CD4-positive, CD25-positive, alpha-beta regulatory T cell (primary cell): ENCODE results near the gene RNF38. TPM values are rescaled to one million over a fixed set of nuclear protein-coding genes. Genes with fewer than 3 reads are reported as not detected.
"Not testable (repeated sequence)": the region's sequence is repeated elsewhere in the genome, so short reads cannot be mapped to it uniquely, and the experiment has no call there.

Experiments used
- ATAC-seq, 2 donors: fragments of 150-1000 bp; cut with Tn5 transposase; one replicate each; pipeline ENCODE4 v1.10.0; 2021; ENCODE audit warnings: low read depth in 2 of 2, moderate number of reproducible peaks in 2 of 2, moderate library complexity in 1 of 2
- DNase-seq, 3 donors: peaks; one replicate each; pipeline versions ENCODE4 v3.0.0 to v3.0.0-alpha.2; 2012 to 2022; ENCODE audit warnings: mixed read lengths in 1 of 3
- H3K27ac ChIP-seq: one replicate; pipeline ENCODE4 v1.7.0; 2013; ENCODE audit warnings: mild to moderate bottlenecking, low read length; ENCODE audit not compliant: insufficient read depth, poor library complexity, severe bottlenecking
- H3K27me3 ChIP-seq: one replicate; pipeline ENCODE4 v1.7.0; 2013; ENCODE audit warnings: low read length; ENCODE audit not compliant: control insufficient read depth, insufficient read depth
- H3K36me3 ChIP-seq: one replicate; pipeline ENCODE4 v1.7.0; 2013; ENCODE audit warnings: mild to moderate bottlenecking, low read length, moderate library complexity; ENCODE audit not compliant: control insufficient read depth, insufficient read depth
- H3K4me1 ChIP-seq: 2 replicates; pipeline ENCODE4 v1.7.0; 2013; ENCODE audit warnings: mild to moderate bottlenecking, low read length; ENCODE audit not compliant: insufficient read depth, control insufficient read depth, poor library complexity, severe bottlenecking
- H3K4me3 ChIP-seq: one replicate; pipeline ENCODE4 v1.7.0; 2013; ENCODE audit warnings: low read depth, mild to moderate bottlenecking, low read length, moderate library complexity
- H3K9me3 ChIP-seq, 2 experiments: 1 replicate in 1 of 2; 2 replicates in 1 of 2; pipeline ENCODE4 v1.7.0; 2013; ENCODE audit warnings: low read length in 2 of 2, mild to moderate bottlenecking in 1 of 2, moderate library complexity in 1 of 2; ENCODE audit not compliant: control insufficient read depth in 2 of 2
- H3K27ac Mint-ChIP-seq, 3 donors: one replicate each; pipeline ENCODE4 v1.8.0; 2020 to 2022; ENCODE audit warnings: mild to moderate bottlenecking in 3 of 3, mixed read lengths in 3 of 3, moderate library complexity in 2 of 3
- H3K27me3 Mint-ChIP-seq: one replicate; pipeline ENCODE4 v1.8.0; 2022; ENCODE audit warnings: mild to moderate bottlenecking, mixed read lengths
- H3K36me3 Mint-ChIP-seq: one replicate; pipeline ENCODE4 v1.8.0; 2020; ENCODE audit warnings: mixed read lengths
- H3K4me1 Mint-ChIP-seq, 4 donors: one replicate each; pipeline ENCODE4 v1.8.0; 2020 to 2022; ENCODE audit warnings: mixed read lengths in 4 of 4, mild to moderate bottlenecking in 1 of 4
- H3K4me3 Mint-ChIP-seq, 4 donors: one replicate each; pipeline ENCODE4 v1.8.0; 2020 to 2022; ENCODE audit warnings: mild to moderate bottlenecking in 4 of 4, mixed read lengths in 4 of 4, moderate library complexity in 3 of 4
- H3K9me3 Mint-ChIP-seq, 7 donors: one replicate each; pipeline ENCODE4 v1.8.0; 2020 to 2022; ENCODE audit warnings: mixed read lengths in 7 of 7, mild to moderate bottlenecking in 3 of 7, moderate library complexity in 2 of 7
- polyA plus RNA-seq, 4 donors: library from polyadenylated mRNA; unstranded; fragments of 300-500 nt; fragmentation: Illumina TruSeq; gene quantifications; one replicate each; pipeline ENCODE4 v1.2.3, GENCODE V29; 2021
- total RNA-seq: library from RNA; stranded (reverse); gene quantifications from one replicate; pipeline ENCODE4 v1.2.3, GENCODE V29; 2022

The RNF38 gene
- total and polyA plus RNA-seq, 5 donors from 2014 or later = 16.0 to 103 (median 20.8) TPM

- Mint-ChIP-seq H3K27me3 (no peaks in the 10 kb centered on the region), H3K27ac (peak overlapping the region in 2 of 3 donors; percentile 19 to 39), H3K4me3 (no peak overlapping the region), H3K4me1 (peaks cover 23 to 47% (median 29%) of the 10 kb centered on the region in 4 donors), H3K9me3 (no peaks in the 10 kb centered on the region), H3K36me3 (peaks cover 17% of the 10 kb centered on the region)
- no peak for DNase-seq
- peaks cover 12% of the 10 kb centered on the region for H3K36me3 ChIP-seq
- no peaks in the 10 kb centered on the region for H3K9me3 ChIP-seq
- no peak overlapping the region for H3K4me3 ChIP-seq
- no peak for ATAC-seq
- H3K27me3 ChIP-seq = no peaks in the 10 kb centered on the region
- peaks cover 4% of the 10 kb centered on the region for H3K4me1 ChIP-seq
- H3K27ac ChIP-seq = no peak overlapping the region
Measured at GRCh38 chr9:36424289-36425055, 24.4 kb upstream of the RNF38 start.

- Histone ChIP-seq H3K9me3 (no peaks in the 10 kb centered on the region), H3K4me3 (no peak overlapping the region), H3K27me3 (no peaks in the 10 kb centered on the region), H3K36me3 (peaks cover 10% of the 10 kb centered on the region), H3K27ac (no peak overlapping the region), H3K4me1 (peaks cover 4% of the 10 kb centered on the region)
- Mint-ChIP-seq H3K4me1 (peaks cover 23 to 43% (median 28%) of the 10 kb centered on the region in 4 donors), H3K36me3 (peaks cover 21% of the 10 kb centered on the region), H3K4me3 (no peak overlapping the region), H3K27ac (peak overlapping the region in 2 of 3 donors; percentile 29 to 52), H3K9me3 (no peaks in the 10 kb centered on the region), H3K27me3 (no peaks in the 10 kb centered on the region)
- no peak for ATAC-seq
- no peak for DNase-seq
Measured at GRCh38 chr9:36423206-36423605, 23.1 kb upstream of the RNF38 start.

GRCh38 chr9:36416890-36417289, 16.8 kb upstream of the RNF38 start:
- H3K9me3 ChIP-seq = no peaks in the 10 kb centered on the region
- no peak for ATAC-seq
- no peak overlapping the region for H3K27ac ChIP-seq
- Mint-ChIP-seq H3K4me1 (peaks cover 8 to 18% (median 16%) of the 10 kb centered on the region in 4 donors), H3K9me3 (no peaks in the 10 kb centered on the region), H3K27ac (no peak overlapping the region), H3K27me3 (no peaks in the 10 kb centered on the region), H3K36me3 (peaks cover 19% of the 10 kb centered on the region), H3K4me3 (no peak overlapping the region)
- H3K27me3 ChIP-seq = no peaks in the 10 kb centered on the region
- H3K4me3 ChIP-seq = no peak overlapping the region
- peaks cover 10% of the 10 kb centered on the region for H3K36me3 ChIP-seq
- no peaks in the 10 kb centered on the region for H3K4me1 ChIP-seq
- DNase-seq = no peak

DNA sequence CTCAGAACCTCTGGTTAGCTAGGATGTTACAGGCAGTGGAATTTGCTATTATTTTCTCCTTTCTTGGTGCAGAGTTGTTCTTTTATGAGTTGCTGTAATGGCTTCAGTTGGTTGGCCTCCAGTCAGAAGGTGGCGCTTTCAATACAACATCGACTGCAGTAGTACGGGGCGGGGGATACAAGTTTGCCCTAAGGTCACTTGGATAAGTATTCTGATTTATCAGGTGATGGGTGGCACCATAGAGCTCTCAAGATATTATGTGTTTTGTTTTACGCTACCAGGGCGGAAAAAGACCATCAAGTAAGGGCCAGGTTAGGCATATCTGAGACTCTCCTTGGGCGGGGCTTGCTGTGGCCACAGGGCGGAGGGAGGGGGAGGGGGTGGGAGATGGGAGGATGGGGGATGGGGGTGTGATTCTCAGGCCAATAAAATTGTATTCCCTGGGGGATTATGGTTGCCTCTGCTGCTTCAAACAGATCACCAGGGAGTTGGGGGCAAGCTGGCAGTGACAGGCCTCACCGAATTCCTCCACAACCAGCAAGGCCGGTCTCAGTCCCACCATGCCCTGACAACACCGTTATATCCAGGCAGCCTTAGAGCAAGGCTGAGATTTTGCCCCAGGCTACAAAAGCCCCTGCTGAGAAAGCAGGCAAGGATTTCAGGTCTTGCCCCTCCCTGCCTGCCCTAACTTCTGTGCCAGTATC, 15.9 kb upstream of the RNF38 start:
- H3K4me3 Mint-ChIP-seq = no peak overlapping the region
- no peaks in the 10 kb centered on the region for H3K9me3 ChIP-seq
- DNase-seq (no peak), ATAC-seq (no peak)
- H3K4me1 Mint-ChIP-seq = peaks cover 8 to 24% (median 19%) of the 10 kb centered on the region in 4 donors
- no peak overlapping the region for H3K4me3 ChIP-seq
- H3K4me1 ChIP-seq = no peaks in the 10 kb centered on the region
- H3K27me3 ChIP-seq = no peaks in the 10 kb centered on the region
- H3K27ac ChIP-seq = no peak overlapping the region
- H3K27ac Mint-ChIP-seq = no peak overlapping the region
- H3K27me3 Mint-ChIP-seq = no peaks in the 10 kb centered on the region
- peaks cover 19% of the 10 kb centered on the region for H3K36me3 Mint-ChIP-seq
- no peaks in the 10 kb centered on the region for H3K9me3 Mint-ChIP-seq
- peaks cover 8% of the 10 kb centered on the region for H3K36me3 ChIP-seq

DNA sequence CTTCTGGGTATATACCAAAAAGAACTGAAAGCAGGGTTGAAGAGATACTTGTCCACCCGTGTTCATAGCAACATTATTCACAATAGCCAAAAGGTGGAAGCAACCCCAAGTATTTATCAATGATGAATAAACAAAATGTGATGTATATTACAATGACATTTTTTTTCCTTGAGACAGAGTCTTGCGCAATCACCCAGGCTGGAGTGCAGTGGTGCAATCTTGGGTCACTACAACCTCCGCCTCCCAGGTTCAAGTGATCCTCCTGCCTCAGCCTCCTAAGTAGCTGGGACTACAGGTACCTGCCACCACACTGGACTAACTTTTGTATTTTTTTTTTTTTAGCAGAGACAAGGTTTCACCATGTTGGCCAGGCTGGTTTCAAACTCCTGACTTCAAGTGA, 11.3 kb upstream of the RNF38 start:
- H3K36me3 ChIP-seq, H3K9me3 Mint-ChIP-seq, H3K4me1 ChIP-seq, H3K4me3 ChIP-seq, ATAC-seq, H3K4me3 Mint-ChIP-seq, H3K27me3 ChIP-seq, DNase-seq, H3K27ac ChIP-seq, H3K27me3 Mint-ChIP-seq, H3K9me3 ChIP-seq: not testable (repeated sequence)
- peaks cover 20 to 32% (median 23%) of the 10 kb centered on the region in 4 donors for H3K4me1 Mint-ChIP-seq
- peak overlapping the region in 1 of 3 donors; percentile 32 for H3K27ac Mint-ChIP-seq
- peaks cover 11% of the 10 kb centered on the region for H3K36me3 Mint-ChIP-seq

GRCh38 chr9:36409076-36409475, 9.0 kb upstream of the RNF38 start:
- not testable (repeated sequence) for H3K4me3 ChIP-seq, H3K36me3 ChIP-seq, H3K36me3 Mint-ChIP-seq

GRCh38 chr9:36407122-36407723, 7.2 kb upstream of the RNF38 start:
- Mint-ChIP-seq H3K4me3 (no peak overlapping the region), H3K9me3 (no peaks in the 10 kb centered on the region), H3K36me3 (no peaks in the 10 kb centered on the region), H3K27ac (peak overlapping the region; percentile 70 to 81 (median 72)), H3K4me1 (peaks cover 6 to 28% (median 16%) of the 10 kb centered on the region in 4 donors), H3K27me3 (no peaks in the 10 kb centered on the region)
- Histone ChIP-seq H3K4me1 (no peaks in the 10 kb centered on the region), H3K4me3 (no peak overlapping the region), H3K27me3 (no peaks in the 10 kb centered on the region), H3K9me3 (no peaks in the 10 kb centered on the region), H3K36me3 (no peaks in the 10 kb centered on the region), H3K27ac (no peak overlapping the region)
- ATAC-seq (peak; percentile 86 to 90), DNase-seq (peak; percentile 49 to 80 (median 76))

More at GRCh38 chr9:36409076-36409475, 9.0 kb upstream of the RNF38 start:
- H3K27ac ChIP-seq, H3K4me3 Mint-ChIP-seq, H3K4me1 ChIP-seq, H3K27me3 Mint-ChIP-seq, ATAC-seq, H3K9me3 ChIP-seq, DNase-seq, H3K27me3 ChIP-seq, H3K9me3 Mint-ChIP-seq: not testable (repeated sequence)
- H3K4me1 Mint-ChIP-seq = peaks cover 9 to 29% (median 23%) of the 10 kb centered on the region in 4 donors
- H3K27ac Mint-ChIP-seq = peak overlapping the region in 2 of 3 donors; percentile 52 to 55
